Pancreas (tissue), 10 donors: Measurements from ENCODE around the gene COL4A1. TPM values are rescaled to one million over a fixed set of nuclear protein-coding genes. Genes with fewer than 3 reads are reported as not detected.

Source experiments
- ATAC-seq, 4 donors: fragments of 200-7000 bp; cut with Tn5 transposase; one replicate each; pipeline versions ENCODE4 v1.8.0 to v1.9.1; 2020; ENCODE audit warnings: mild to moderate bottlenecking in 4 of 4, moderate library complexity in 4 of 4
- DNase-seq, 6 donors: peaks; one replicate each; pipeline ENCODE4 v3.0.0-alpha.2; 2020
- FAIRE-seq: peaks from 2 replicates; lab custom pipeline; 2012; peaks lifted over from hg19 to GRCh38; lab: Jason Lieb, UNC
- H3K27ac ChIP-seq, 4 donors: fragments of 200-600 bp; sonication (generic); 1 replicate in 3 of 4; 2 replicates in 1 of 4; pipeline versions ENCODE4 v1.5.0 to v1.8.0; 2020
- H3K27me3 ChIP-seq, 4 donors: fragments of 200-600 bp; one replicate each; pipeline ENCODE4 v1.8.0; 2021
- H3K36me3 ChIP-seq, 3 donors: fragments of 200-600 bp; sonication (generic) in 1 of 3; one replicate each; pipeline versions ENCODE4 v1.5.0 to v1.8.0; 2020 to 2021
- H3K4me1 ChIP-seq, 3 donors: fragments of 200-600 bp; one replicate each; pipeline ENCODE4 v1.8.0; 2021
- H3K4me3 ChIP-seq, 4 donors: fragments of 200-600 bp; sonication (generic) in 2 of 4; one replicate each; pipeline versions ENCODE4 v1.5.0 to v1.8.0; 2020 to 2021
- H3K9me3 ChIP-seq, 4 donors: fragments of 200-600 bp; one replicate each; pipeline ENCODE4 v1.8.0; 2021
- WGBS, 2 donors: extraction: QIAGEN DNeasy Blood & Tissue Kit; methylation state at CpG; one replicate each; pipeline ENCODE4 v1.1.7; 2013; 5-methylcytosine and 5-hydroxymethylcytosine counted together
- intact Hi-C, 3 donors: fragments of 100-400 bp; cut with DNase I; formaldehyde crosslinking; loops; one replicate each; pipeline versions ENCODE4 v1.11.1 to v1.14.2; 2022
- polyA plus RNA-seq, 2 donors: library from polyadenylated mRNA; stranded (reverse); fragments of 200-250 nt; gene quantifications; one replicate each; pipeline ENCODE4 v1.2.3, GENCODE V29; 2013
- total RNA-seq, 6 donors: library from RNA; stranded (reverse); fragmentation: NEBNext Ultra II Directional in 4 of 6; extraction: Animal tissue kit (Norgen Biotek cat#: 25700) in 4 of 6; gene quantifications; one replicate each; pipeline versions ENCODE4 v1.2.1 to v1.2.4, GENCODE V29; 2021 to 2023
- TF ChIP-seq, protein P1 (sequence below), 4 donors: fragments of 200-600 bp; sonication (generic) in 3 of 4; IDR thresholded peaks; one replicate each; pipeline versions ENCODE4 v1.5.0 to v1.8.0; 2021; ENCODE audit warnings: antibody characterized with exemption in 4 of 4
- donor health status: healthy with polysubstance abuse.
- donor health status: DM: no; HTN: no; CAD: no; lungs with moderate emphysema.
- donor health status: DM: no; HTN: no; CAD: no.
- donor health status: control.
- donor health status: control.
- donor health status: Bipolar disorder and iron deficiency.
- donor health status: DM: yes; HTN: yes; CAD: no.
- donor health status: DM: no; HTN: no; CAD: no.
- donor health status: DM: no; HTN: no; CAD: no.
- donor health status: DM: yes; HTN: yes; CAD: no.

COL4A1 gene
- total and polyA plus RNA-seq, 8 donors: 20.7 to 167 (median 35.6) TPM

- Histone ChIP-seq H3K36me3 (no peaks in the 10 kb centered on the region), H3K27me3 (no peaks in the 10 kb centered on the region), H3K9me3 (no peaks in the 10 kb centered on the region), H3K4me1 (no peaks in the 10 kb centered on the region), H3K27ac (no peak overlapping the region), H3K4me3 (no peak overlapping the region)
- intact Hi-C loops: no loop called here
- 63 to 64% methylated on average over 5 of the region's 5 CpGs for WGBS, 2 donors
- DNase-seq: no peak
- TF ChIP-seq, protein P1, sequence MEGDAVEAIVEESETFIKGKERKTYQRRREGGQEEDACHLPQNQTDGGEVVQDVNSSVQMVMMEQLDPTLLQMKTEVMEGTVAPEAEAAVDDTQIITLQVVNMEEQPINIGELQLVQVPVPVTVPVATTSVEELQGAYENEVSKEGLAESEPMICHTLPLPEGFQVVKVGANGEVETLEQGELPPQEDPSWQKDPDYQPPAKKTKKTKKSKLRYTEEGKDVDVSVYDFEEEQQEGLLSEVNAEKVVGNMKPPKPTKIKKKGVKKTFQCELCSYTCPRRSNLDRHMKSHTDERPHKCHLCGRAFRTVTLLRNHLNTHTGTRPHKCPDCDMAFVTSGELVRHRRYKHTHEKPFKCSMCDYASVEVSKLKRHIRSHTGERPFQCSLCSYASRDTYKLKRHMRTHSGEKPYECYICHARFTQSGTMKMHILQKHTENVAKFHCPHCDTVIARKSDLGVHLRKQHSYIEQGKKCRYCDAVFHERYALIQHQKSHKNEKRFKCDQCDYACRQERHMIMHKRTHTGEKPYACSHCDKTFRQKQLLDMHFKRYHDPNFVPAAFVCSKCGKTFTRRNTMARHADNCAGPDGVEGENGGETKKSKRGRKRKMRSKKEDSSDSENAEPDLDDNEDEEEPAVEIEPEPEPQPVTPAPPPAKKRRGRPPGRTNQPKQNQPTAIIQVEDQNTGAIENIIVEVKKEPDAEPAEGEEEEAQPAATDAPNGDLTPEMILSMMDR (IDR thresholded peaks at IDR 0.05): no peak
- FAIRE-seq: no peak
- no peak for ATAC-seq
Measured at GRCh38 chr13:110232142-110232541, 74.8 kb downstream of the COL4A1 start.

GRCh38 chr13:110231348-110232047, 75.5 kb downstream of the COL4A1 start:
- TF ChIP-seq, protein P1 (IDR thresholded peaks at IDR 0.05): no peak
- no peak overlapping the region for H3K4me3 ChIP-seq
- no peaks in the 10 kb centered on the region for H3K36me3 ChIP-seq
- intact Hi-C loops: no loop called here
- no peaks in the 10 kb centered on the region for H3K4me1 ChIP-seq
- FAIRE-seq (no peak), DNase-seq (no peak), ATAC-seq (no peak)
- no peaks in the 10 kb centered on the region for H3K9me3 ChIP-seq
- H3K27ac ChIP-seq: no peak overlapping the region
- no peaks in the 10 kb centered on the region for H3K27me3 ChIP-seq
- WGBS, 2 donors: 74 to 81% methylated on average over 16 of the region's 16 CpGs

GRCh38 chr13:110230661-110231347, 76.2 kb downstream of the COL4A1 start:
- Histone ChIP-seq H3K4me1 (no peaks in the 10 kb centered on the region), H3K4me3 (no peak overlapping the region), H3K27me3 (no peaks in the 10 kb centered on the region), H3K27ac (no peak overlapping the region), H3K9me3 (no peaks in the 10 kb centered on the region), H3K36me3 (no peaks in the 10 kb centered on the region)
- intact Hi-C loops: no loop called here
- ATAC-seq: no peak
- TF ChIP-seq, protein P1 (IDR thresholded peaks at IDR 0.05): no peak
- WGBS, 2 donors: 65 to 72% methylated on average over 18 of the region's 18 CpGs
- DNase-seq: no peak
- no peak for FAIRE-seq

DNA sequence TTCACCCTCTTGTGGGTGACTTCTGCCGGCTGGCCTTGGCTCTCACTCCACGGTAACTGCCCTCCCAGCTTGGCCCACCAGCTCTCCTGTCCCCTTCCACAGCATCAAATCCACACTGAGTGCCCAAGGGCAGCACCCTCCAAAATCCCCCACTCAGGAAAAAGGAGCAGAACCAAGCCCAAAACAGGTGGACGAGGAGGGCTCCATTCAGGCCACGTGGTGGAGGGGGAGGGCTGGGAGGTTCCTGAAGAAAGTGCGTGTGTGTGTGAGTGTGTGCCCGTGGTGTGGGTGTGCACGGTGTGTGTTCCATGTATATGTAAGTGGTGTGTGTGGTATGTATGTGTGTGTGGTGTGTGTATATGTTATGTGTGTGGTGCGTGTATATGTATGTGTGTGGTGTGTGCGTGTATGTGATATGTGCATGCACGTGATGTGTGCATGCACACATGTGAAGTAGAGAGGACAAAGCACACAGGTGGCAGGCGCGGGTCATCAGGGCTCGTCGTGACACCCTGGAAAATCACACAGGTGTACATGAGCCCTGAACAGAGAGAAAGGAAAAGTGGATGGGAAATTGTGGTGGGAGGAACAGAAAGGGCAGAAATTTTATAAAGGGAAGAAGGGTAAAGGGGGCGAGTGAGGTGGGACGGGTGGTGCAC, 76.9 kb downstream of the COL4A1 start:
- Histone ChIP-seq H3K36me3 (no peaks in the 10 kb centered on the region), H3K9me3 (no peaks in the 10 kb centered on the region), H3K27ac (no peak overlapping the region), H3K4me3 (no peak overlapping the region), H3K4me1 (no peaks in the 10 kb centered on the region), H3K27me3 (no peaks in the 10 kb centered on the region)
- intact Hi-C loops: no loop called here
- FAIRE-seq: no peak
- WGBS, 2 donors: 67 to 82% methylated on average over 16 of the region's 16 CpGs
- TF ChIP-seq, protein P1 (IDR thresholded peaks at IDR 0.05): no peak
- ATAC-seq: no peak
- no peak for DNase-seq
